LNCaP clone FGC (cell line): ENCODE data around the gene KRTAP3-1.
"Not testable (repeated sequence)": the region's sequence is repeated elsewhere in the genome, so short reads cannot be mapped to it uniquely, and the experiment has no call there.

Experiments
- DNase-seq: peaks from one replicate; pipeline ENCODE4 v3.0.0-alpha.2; 2011; ENCODE audit warnings: low read depth
- H3K4me3 ChIP-seq: 2 replicates; pipeline ENCODE4 v1.5.1; 2011; ENCODE audit warnings: mild to moderate bottlenecking, low read depth, low read length, control low read depth
- TF ChIP-seq, protein P1 (sequence below): IDR thresholded peaks from 2 replicates; pipeline ENCODE4 v1.5.1; 2012; ENCODE audit warnings: mild to moderate bottlenecking; ENCODE audit not compliant: control insufficient read depth, insufficient read depth; ENCODE audit errors: extremely low read depth

The KRTAP3-1 gene

DNA sequence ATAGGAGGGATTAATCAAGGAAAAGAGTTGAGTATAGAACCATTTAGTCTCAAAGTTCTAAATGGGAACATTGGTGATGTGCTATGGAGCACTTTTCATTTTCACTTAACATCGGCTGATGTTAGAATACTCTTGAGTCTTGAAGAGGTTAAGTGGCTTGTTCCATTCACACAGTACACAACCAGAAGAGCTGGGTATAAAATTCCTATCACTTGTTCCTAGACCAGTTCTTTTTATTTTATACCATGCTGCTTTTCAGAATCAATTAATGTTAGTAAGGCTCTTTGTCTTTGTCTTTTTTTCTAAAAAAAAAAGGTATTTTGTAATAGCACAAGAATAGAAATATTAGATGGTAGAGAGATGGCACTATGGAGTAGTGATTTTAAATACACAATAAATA lies 34.0 kb upstream of the KRTAP3-1 start:
- TF ChIP-seq, protein P1, sequence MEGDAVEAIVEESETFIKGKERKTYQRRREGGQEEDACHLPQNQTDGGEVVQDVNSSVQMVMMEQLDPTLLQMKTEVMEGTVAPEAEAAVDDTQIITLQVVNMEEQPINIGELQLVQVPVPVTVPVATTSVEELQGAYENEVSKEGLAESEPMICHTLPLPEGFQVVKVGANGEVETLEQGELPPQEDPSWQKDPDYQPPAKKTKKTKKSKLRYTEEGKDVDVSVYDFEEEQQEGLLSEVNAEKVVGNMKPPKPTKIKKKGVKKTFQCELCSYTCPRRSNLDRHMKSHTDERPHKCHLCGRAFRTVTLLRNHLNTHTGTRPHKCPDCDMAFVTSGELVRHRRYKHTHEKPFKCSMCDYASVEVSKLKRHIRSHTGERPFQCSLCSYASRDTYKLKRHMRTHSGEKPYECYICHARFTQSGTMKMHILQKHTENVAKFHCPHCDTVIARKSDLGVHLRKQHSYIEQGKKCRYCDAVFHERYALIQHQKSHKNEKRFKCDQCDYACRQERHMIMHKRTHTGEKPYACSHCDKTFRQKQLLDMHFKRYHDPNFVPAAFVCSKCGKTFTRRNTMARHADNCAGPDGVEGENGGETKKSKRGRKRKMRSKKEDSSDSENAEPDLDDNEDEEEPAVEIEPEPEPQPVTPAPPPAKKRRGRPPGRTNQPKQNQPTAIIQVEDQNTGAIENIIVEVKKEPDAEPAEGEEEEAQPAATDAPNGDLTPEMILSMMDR: no peak
- no peak for DNase-seq
- H3K4me3 ChIP-seq: no peak overlapping the region

DNA sequence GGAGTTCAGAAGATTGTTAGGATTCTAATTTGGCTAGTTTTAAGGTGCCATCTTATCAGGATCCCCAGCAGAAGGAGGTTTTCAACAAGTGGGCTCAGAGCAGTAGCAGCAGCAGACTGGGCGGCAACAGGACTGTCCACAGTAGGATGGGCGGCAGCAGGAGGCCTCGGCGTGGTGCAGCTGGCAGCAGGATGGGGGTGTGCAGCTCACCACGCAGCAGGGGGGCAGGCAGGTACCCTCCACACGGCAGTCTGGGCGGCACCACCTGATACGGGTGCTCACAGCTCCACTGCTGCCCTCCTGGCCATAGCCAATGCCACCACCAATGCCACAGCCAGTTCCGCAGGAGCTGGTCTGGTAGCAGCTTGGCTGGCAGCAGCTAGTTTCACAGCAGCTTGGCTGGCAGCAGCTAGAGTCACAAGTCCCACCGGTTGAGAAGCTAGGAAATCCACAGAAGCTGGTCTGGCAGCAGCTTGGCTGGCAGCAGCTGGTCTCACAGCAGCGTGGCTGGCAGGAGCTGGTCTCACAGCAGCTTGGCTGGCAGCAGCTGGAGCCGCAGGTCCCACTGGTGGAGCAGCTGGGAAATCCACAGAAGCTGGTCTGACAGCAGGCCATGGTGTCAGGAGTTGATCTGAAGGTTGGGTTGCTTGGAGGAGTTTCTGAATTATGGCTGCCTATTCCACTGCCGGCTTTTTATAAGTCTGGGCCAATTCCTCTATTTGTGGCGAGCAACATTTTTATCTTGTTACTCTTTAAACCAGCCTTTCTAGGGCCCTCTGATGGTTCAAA lies 32.0 kb upstream of the KRTAP3-1 start, which contains the start of gene KRTAP1-1:
KRTAP1-1 (minus strand) TSS at position 668 of the 789 bp plus-strand sequence; CDS start at position 615, 53 bp downstream.
- DNase-seq, H3K4me3 ChIP-seq: not testable (repeated sequence)

DNA sequence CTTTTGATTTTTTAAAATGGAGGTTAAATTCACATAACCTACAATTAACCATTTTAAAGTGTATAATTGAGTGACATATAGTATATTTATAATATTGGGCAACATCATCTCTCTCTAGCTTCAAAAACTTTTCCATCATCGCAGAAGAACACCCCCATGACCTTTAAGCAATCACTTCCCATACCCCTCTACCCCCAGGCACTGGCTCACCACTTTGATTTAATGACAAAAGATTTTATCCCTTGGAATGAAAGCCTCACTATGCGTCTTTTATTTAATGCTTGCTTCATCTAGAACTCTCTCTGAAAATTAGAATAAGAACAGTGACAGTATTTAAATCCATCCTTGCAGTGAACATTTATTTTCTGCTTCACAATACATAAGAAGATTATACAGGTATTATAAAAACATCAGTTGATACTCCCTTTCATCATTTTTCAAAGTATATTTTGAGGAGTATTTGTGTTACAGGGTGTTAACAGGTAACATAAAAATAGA lies 29.0 kb upstream of the KRTAP3-1 start:
- H3K4me3 ChIP-seq: no peak overlapping the region
- DNase-seq: no peak
- TF ChIP-seq, protein P1: no peak

DNA sequence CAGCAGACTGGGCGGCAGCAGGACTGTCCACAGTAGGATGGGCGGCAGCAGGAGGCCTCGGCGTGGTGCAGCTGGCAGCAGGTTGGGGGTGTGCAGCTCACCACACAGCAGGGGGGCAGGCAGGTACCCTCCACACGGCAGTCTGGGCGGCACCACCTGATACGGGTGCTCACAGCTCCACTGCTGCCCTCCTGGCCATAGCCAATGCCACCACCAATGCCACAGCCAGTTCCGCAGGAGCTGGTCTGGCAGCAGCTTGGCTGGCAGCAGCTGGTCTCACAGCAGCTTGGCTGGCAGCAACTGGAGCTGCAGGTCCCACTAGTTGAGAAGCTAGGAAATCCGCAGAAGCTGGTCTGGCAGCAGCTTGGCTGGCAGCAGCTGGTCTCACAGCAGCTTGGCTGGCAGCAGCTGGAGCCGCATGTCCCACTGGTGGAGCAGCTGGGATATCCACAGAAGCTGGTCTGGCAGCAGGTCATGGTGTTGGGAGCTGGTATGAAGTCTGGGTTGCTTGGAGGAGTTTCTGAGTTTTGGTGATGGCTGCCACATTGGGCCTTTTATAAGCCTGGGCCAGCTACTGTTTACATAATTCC lies 25.5 kb upstream of the KRTAP3-1 start, which contains the start of gene KRTAP1-3:
KRTAP1-3 (minus strand) TSS at position 529 of the 590 bp plus-strand sequence; CDS start at position 476, 53 bp downstream.
- DNase-seq, H3K4me3 ChIP-seq: not testable (repeated sequence)

DNA sequence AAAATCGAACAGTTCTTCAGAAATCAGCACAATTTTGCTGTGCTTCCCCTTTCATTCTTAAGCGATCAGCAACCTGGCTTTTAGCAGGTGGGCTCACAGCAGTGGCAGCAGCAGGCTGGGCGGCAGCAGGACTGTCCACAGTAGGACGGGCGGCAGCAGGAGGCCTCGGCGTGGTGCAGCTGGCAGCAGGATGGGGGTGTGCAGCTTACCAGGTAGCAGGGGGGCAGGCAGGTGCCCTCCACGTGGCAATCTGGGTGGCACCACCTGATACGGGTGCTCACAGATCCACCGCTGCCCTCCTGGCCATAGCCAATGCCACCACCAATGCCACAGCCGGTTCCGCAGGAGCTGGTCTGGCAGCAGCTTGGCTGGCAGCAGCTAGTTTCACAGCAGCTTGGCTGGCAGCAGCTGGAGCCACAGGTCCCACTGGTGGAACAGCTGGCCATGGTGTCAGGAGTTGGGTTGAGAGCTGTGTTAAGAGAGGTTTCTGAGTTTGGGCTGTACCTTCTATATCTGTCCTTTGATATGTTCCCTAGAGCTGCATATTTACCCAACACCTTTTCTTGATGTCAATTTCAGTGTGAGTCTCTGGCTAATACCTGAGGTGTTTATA lies 20.8 kb upstream of the KRTAP3-1 start, which contains the start of gene KRTAP1-4:
KRTAP1-4 (minus strand) TSS at position 563 of the 613 bp plus-strand sequence; CDS start at position 446, 117 bp downstream.
- TF ChIP-seq, protein P1: no peak
- no peak within 1 kb of the TSS for H3K4me3 ChIP-seq
- no peak for DNase-seq

DNA sequence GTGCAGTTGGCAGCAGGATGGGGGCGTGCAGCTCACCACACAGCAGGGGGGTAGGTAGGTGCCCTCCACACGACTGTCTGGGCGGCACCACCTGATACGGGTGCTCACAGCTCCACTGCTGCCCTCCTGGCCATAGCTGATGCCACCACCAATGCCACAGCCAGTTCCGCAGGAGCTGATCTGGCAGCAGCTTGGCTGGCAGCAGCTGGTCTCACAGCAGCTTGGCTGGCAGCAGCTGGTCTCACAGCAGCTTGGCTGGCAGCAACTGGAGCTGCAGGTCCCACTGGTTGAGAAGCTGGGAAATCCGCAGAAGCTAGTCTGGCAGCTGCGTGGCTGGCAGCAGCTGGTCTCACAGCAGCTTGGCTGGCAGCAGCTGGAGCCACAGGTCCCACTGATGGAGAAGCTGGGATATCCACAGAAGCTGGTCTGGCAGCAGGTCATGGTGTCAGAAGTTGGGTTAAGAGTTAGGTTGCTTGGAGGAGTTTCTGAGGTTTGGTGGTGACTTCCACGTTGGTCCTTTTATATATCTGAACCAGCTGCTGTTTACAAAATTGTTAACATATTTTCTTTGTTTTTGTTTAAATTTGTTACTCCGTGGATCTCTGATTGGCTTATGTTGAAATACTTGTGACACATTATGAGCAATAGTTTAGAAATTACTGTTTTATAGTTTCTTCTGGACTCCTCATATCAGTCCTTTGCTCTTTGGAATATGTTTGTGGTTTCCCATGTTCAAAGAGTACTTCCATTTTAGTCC lies 18.0 kb upstream of the KRTAP3-1 start, which contains the start of gene KRTAP1-5:
KRTAP1-5 (minus strand) TSS at position 494 of the 757 bp plus-strand sequence; CDS start at position 441, 53 bp downstream.
- TF ChIP-seq, protein P1: no peak
- H3K4me3 ChIP-seq: no peak within 1 kb of the TSS
- DNase-seq: no peak

DNA sequence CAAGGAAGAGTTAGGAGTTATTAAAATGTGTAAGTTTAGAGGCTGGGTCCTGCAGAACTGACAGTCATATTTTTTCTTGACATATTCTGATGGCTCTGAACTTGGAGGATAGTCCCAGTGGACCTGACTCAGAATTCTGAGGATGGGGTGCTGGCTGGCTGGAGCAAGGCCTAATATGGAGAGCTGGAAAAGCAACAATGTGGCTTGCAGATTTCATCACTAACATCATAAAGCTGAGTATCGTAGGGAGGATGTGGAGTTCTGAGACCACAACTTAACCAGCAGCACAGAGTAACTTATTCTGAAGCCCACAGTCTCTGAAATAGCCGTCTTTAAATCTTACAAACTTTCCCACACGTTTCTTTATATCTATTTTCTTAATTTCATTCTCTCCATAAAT lies 15.8 kb upstream of the KRTAP3-1 start:
- DNase-seq: no peak
- TF ChIP-seq, protein P1: no peak
- no peak overlapping the region for H3K4me3 ChIP-seq
